Osteoblast (primary cell): ENCODE data around the gene WDR86. TPM values are rescaled to one million over a fixed set of nuclear protein-coding genes. Genes with fewer than 3 reads are reported as not detected.

Experiments used
- DNase-seq: peaks from one replicate; pipeline ENCODE4 v3.0.0; 2011; ENCODE audit warnings: low spot score, mixed read lengths; ENCODE audit not compliant: insufficient read length; ENCODE audit errors: missing footprints
- H2AFZ ChIP-seq: 2 replicates; pipeline ENCODE4 v1.6.0; 2011; ENCODE audit warnings: mild to moderate bottlenecking, low read length
- H3K27ac ChIP-seq: 2 replicates; pipeline ENCODE4 v1.5.1; 2011; ENCODE audit warnings: mild to moderate bottlenecking, low read depth, low read length, moderate library complexity
- H3K27me3 ChIP-seq: 2 replicates; pipeline ENCODE4 v1.6.0; 2012; ENCODE audit warnings: mild to moderate bottlenecking, control low read depth, inconsistent platforms, low read length, moderate library complexity; ENCODE audit not compliant: insufficient read depth
- H3K36me3 ChIP-seq: 2 replicates; pipeline ENCODE4 v1.5.1; 2011; ENCODE audit warnings: mild to moderate bottlenecking, low read length, control low read depth, moderate library complexity; ENCODE audit not compliant: insufficient read depth
- H3K4me1 ChIP-seq: 2 replicates; pipeline ENCODE4 v1.5.1; 2011; ENCODE audit warnings: mild to moderate bottlenecking, low read length, control low read depth, moderate library complexity; ENCODE audit not compliant: insufficient read depth
- H3K4me2 ChIP-seq: 2 replicates; pipeline ENCODE4 v1.6.0; 2011; ENCODE audit warnings: mild to moderate bottlenecking, low read length; ENCODE audit not compliant: insufficient read depth
- H3K4me3 ChIP-seq: fragments of 200-600 bp; sonication (generic); 3 replicates; pipeline ENCODE4 v1.5.1; 2012; ENCODE audit warnings: mild to moderate bottlenecking, low read length, inconsistent platforms; ENCODE audit not compliant: insufficient read depth
- H3K79me2 ChIP-seq: 2 replicates; pipeline ENCODE4 v1.6.0; 2012; ENCODE audit warnings: mild to moderate bottlenecking, low read length, control low read depth, inconsistent platforms; ENCODE audit not compliant: insufficient read depth
- H3K9me3 ChIP-seq: 2 replicates; pipeline ENCODE4 v1.5.1; 2011; ENCODE audit warnings: low read depth, low read length, control low read depth
- H4K20me1 ChIP-seq: 2 replicates; pipeline ENCODE4 v1.6.0; 2012; ENCODE audit warnings: mild to moderate bottlenecking, low read length, control low read depth; ENCODE audit not compliant: insufficient read depth
- total RNA-seq: library from RNA; depleted of rRNA; stranded (reverse); fragments of >200 nt; gene quantifications from 2 replicates; pipeline ENCODE4 v1.2.3, GENCODE V29; 2012
- TF ChIP-seq, protein P1 (sequence below): IDR thresholded peaks from 2 replicates; pipeline ENCODE4 v1.5.1; 2011; ENCODE audit warnings: mild to moderate bottlenecking, low read depth, low read length, moderate library complexity; ENCODE audit errors: extremely low read depth

WDR86 gene
- total RNA-seq, 1 donor, result 15.6 TPM

DNA sequence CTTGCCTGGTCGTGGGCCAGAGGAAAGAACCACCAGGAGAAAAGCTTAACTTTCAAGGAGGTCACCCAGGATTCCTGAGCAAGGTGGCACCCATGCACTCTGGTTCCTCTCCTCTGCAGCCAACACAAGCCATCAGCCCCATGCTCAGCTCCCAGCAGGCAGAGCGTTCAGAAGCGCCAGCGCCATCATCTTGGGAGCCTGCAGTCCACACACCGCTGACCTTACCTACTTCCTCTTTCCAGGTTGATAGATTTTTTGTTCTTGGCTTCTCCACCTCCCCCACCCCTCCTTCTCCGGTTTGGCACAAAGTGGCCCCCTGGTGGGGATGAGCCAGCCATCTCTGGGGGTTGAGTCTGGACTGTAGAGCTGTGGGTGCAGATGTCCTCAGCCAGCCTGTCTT, 1.7 kb upstream of the WDR86 start:
- Histone ChIP-seq H3K36me3 (no peaks in the 10 kb centered on the region), H3K79me2 (no peaks in the 10 kb centered on the region), H3K27me3 (peaks cover 69% of the 10 kb centered on the region), H3K4me2 (no peak overlapping the region), H3K4me1 (peaks cover 6% of the 10 kb centered on the region), H3K9me3 (no peaks in the 10 kb centered on the region), H3K27ac (no peak overlapping the region), H4K20me1 (no peaks in the 10 kb centered on the region), H3K4me3 (no peak overlapping the region), H2AFZ (no peak overlapping the region)
- peak; percentile 54 for DNase-seq
- TF ChIP-seq, protein P1, sequence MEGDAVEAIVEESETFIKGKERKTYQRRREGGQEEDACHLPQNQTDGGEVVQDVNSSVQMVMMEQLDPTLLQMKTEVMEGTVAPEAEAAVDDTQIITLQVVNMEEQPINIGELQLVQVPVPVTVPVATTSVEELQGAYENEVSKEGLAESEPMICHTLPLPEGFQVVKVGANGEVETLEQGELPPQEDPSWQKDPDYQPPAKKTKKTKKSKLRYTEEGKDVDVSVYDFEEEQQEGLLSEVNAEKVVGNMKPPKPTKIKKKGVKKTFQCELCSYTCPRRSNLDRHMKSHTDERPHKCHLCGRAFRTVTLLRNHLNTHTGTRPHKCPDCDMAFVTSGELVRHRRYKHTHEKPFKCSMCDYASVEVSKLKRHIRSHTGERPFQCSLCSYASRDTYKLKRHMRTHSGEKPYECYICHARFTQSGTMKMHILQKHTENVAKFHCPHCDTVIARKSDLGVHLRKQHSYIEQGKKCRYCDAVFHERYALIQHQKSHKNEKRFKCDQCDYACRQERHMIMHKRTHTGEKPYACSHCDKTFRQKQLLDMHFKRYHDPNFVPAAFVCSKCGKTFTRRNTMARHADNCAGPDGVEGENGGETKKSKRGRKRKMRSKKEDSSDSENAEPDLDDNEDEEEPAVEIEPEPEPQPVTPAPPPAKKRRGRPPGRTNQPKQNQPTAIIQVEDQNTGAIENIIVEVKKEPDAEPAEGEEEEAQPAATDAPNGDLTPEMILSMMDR, result no peak

DNA sequence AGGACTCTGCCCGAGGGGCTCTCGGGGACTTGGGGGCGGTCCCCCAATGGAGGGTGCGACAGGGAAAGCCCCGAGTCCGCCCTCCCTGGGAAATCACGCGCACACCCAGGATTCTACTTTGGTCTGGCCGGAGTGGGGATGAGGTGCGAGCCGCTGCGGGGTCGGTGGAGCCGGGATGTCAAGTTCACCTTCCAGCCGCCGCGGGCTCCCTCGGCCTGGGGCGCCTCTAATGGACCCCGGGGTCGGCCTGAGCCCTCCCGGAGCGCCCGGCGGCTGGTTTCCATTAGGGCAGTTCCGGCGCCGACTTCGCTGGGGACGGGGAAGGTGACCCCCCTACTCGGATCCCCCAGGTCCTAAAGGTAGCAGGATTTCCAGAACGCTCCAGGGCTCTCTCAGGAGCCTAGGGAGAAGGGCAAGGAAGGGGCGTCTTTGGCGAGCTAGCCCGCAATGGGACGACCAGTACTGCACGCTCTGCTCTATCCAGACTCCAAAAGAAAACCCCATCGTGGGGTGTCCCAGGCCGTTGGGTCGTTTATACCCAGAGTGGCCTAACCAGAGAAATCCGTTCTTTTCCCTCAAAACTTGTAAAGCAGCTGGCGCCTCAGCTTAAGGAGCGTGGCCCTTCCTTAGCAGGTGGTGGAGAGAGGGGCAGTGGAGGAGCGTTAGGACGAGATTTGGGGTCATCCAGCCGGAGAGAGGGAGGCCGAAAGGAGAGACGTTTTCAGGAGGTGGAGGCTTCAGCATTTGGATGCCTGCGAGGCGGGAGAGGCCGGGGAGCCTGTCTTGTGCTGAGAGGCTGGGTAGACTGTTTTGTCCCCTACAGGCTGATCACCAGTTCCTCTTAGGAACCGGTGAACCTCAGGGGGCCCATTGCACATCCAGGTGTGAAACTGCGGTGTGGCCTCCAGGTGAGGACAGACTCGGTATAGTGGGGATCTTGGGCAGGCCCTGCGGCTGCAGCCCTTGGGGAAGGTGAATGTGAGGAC, 860 bp upstream of the WDR86 start:
- Histone ChIP-seq H3K27ac (no peak overlapping the region), H3K9me3 (no peaks in the 10 kb centered on the region), H3K4me1 (no peaks in the 10 kb centered on the region), H2AFZ (no peak overlapping the region), H3K36me3 (no peaks in the 10 kb centered on the region), H3K27me3 (peaks cover 65% of the 10 kb centered on the region), H4K20me1 (no peaks in the 10 kb centered on the region), H3K4me3 (peak overlapping the region; percentile 51), H3K4me2 (peak overlapping the region; percentile 43), H3K79me2 (no peaks in the 10 kb centered on the region)
- peak; percentile 83 for DNase-seq
- TF ChIP-seq, protein P1, result no peak

DNA sequence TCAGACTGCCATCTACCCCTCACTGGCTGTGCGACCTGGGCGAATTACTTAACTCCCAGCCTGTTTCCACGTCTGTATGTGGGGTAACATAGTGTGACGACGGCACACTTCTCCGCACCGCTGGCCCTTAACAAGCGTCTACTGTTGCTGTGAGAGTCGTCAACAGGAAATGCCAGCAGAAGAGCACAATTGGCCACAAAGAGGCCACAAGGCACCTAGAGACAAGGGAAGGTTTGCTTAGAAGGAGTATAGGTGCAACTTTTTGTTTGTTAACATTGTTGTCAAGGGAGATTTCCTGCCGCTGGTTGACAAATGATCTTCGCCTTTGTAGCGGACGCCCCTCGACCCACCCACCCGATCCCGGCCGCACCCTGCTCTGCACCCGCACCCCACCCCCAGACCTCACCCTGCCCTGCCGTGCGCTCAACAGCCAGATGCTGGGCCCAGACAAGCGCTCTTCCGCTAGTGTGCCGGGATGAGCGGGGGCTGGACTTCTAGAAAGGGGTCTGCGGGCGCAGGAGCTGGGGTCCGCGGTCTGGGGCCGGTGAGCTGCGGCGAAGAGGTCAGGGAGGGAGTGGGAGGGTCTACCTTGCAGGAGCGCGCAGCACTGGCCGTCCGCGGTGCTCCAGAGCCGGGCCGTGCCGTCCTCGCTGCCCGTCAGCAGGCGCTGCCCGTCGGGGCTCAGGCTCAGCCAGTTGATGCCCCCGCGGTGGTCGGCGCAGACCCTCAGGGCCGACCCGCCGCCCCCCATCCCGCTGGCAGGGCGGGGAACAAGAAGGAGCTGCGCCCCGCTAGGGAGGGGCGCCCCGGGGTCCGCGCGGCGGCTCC, 785 bp downstream of the WDR86 start:
- Histone ChIP-seq H2AFZ (no peak overlapping the region), H3K27ac (no peak overlapping the region), H3K4me1 (peaks cover 6% of the 10 kb centered on the region), H4K20me1 (no peaks in the 10 kb centered on the region), H3K9me3 (no peaks in the 10 kb centered on the region), H3K36me3 (no peaks in the 10 kb centered on the region), H3K4me2 (no peak overlapping the region), H3K4me3 (no peak overlapping the region), H3K79me2 (no peaks in the 10 kb centered on the region), H3K27me3 (peaks cover 59% of the 10 kb centered on the region)
- TF ChIP-seq, protein P1, result no peak
- DNase-seq, result peak; percentile 71

DNA sequence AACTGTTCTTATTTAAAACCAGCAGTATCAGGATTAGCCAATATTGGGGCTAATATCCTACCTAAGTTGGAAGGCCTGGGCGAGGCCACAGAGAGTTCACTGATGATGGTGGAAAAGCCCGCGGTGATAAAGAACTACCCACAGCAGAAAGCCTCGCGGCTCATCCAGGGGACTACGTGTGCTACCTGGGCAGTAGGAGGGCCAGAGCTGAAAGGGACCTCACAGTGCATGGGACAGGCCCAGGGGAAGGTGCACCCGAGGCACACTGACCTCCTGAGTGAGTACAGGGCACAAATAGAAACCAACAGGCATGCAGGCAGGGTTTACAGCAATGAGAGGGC, 1.4 kb downstream of the WDR86 start:
- Histone ChIP-seq H3K36me3 (no peaks in the 10 kb centered on the region), H3K27me3 (peaks cover 55% of the 10 kb centered on the region), H2AFZ (no peak overlapping the region), H3K4me2 (no peak overlapping the region), H3K4me1 (peaks cover 12% of the 10 kb centered on the region), H3K9me3 (no peaks in the 10 kb centered on the region), H4K20me1 (no peaks in the 10 kb centered on the region), H3K79me2 (no peaks in the 10 kb centered on the region), H3K27ac (no peak overlapping the region), H3K4me3 (no peak overlapping the region)
- TF ChIP-seq, protein P1, result no peak
- peak; percentile 34 for DNase-seq
